Endothelial cell of umbilical vein (primary cell): ENCODE results near the gene NCOA6.

Experiments used
- EZH2 ChIP-seq: IDR thresholded peaks from 2 replicates; pipeline ENCODE4 v1.6.1; 2012; ENCODE audit warnings: borderline replicate concordance, low read depth, mild to moderate bottlenecking, moderate library complexity, low read length, inconsistent platforms; ENCODE audit not compliant: severe bottlenecking
- MYC ChIP-seq: IDR thresholded peaks from one replicate; pipeline ENCODE4 v1.6.1; 2011; ENCODE audit warnings: mild to moderate bottlenecking, low read depth, low read length
- POLR2A ChIP-seq: IDR thresholded peaks from 2 replicates; pipeline ENCODE4 v1.6.1; 2012; ENCODE audit warnings: low read depth, mild to moderate bottlenecking, control low read depth, low read length
- POLR2AphosphoS5 ChIP-seq: IDR thresholded peaks from 2 replicates; pipeline ENCODE4 v1.6.1; 2012; ENCODE audit warnings: low read depth, mild to moderate bottlenecking, control low read depth, low read length, moderate library complexity; ENCODE audit not compliant: insufficient read depth
- TF ChIP-seq, protein P1 (sequence below): IDR thresholded peaks from 2 replicates; pipeline ENCODE4 v1.6.1; 2011; ENCODE audit not compliant: insufficient read depth, insufficient read length
- TF ChIP-seq, protein P2 (sequence below), 2 donors: IDR thresholded peaks; 1 replicate in 1 of 2; 2 replicates in 1 of 2; pipeline ENCODE4 v1.5.1; 2011; ENCODE audit warnings: low read length in 2 of 2, mild to moderate bottlenecking in 2 of 2, moderate library complexity in 2 of 2, control low read depth in 1 of 2, inconsistent platforms in 1 of 2, low read depth in 1 of 2; ENCODE audit not compliant: insufficient read depth in 1 of 2; ENCODE audit errors: extremely low read depth in 1 of 2

DNA sequence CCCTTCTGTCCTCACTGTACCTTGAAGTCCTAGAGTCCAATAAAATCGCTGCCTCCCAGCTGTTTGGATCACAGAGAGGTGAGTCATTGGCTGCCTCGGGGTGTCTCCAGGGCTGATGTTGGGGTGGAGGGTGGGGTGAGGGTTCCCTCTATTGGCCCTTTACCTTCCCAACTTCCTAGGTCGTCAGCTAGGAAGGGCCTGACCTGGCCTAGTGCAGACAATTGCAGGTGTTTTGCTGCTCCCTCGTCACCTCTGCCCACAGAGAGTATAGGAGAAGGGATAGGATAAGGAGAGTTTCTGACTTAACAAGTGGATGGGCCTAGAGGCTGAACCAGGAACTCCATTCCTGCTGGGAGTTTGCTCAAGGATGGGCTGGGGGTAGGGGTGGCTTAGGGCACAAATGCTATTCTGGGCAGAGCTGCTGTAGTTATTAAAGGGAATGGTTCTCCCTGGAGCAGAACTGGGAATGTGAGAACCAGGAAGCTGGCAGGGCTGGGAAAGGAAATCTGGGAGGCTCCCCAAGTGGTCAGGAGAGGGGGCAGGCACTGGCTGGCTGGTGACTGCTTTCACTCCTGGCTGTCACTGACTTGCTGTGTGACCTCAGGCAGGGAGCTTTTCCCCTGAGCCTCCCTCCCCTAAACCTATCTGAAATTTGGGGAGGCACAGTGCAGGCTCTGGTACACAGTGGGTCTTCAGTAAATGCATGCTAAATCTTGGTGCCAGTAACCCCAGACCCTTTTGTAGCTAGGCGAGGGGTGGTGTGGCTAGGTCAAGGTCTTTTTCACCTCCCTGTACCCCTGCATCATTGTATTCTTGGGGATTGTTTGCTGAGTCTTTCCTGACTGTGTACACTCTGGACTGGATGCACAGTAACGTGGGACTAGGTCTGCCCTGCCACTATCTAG lies 119.8 kb downstream of the NCOA6 start:
- TF ChIP-seq, protein P1, sequence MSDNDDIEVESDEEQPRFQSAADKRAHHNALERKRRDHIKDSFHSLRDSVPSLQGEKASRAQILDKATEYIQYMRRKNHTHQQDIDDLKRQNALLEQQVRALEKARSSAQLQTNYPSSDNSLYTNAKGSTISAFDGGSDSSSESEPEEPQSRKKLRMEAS: no peak
- TF ChIP-seq, protein P2, sequence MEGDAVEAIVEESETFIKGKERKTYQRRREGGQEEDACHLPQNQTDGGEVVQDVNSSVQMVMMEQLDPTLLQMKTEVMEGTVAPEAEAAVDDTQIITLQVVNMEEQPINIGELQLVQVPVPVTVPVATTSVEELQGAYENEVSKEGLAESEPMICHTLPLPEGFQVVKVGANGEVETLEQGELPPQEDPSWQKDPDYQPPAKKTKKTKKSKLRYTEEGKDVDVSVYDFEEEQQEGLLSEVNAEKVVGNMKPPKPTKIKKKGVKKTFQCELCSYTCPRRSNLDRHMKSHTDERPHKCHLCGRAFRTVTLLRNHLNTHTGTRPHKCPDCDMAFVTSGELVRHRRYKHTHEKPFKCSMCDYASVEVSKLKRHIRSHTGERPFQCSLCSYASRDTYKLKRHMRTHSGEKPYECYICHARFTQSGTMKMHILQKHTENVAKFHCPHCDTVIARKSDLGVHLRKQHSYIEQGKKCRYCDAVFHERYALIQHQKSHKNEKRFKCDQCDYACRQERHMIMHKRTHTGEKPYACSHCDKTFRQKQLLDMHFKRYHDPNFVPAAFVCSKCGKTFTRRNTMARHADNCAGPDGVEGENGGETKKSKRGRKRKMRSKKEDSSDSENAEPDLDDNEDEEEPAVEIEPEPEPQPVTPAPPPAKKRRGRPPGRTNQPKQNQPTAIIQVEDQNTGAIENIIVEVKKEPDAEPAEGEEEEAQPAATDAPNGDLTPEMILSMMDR (IDR thresholded peaks at IDR 0.05; ENCODE audit: extremely low read depth in 1 of 2, insufficient read depth in 1 of 2, low read depth in 1 of 2, low read length in 2 of 2): no peak
- TF ChIP-seq POLR2A (no peak), EZH2 (no peak), POLR2AphosphoS5 (no peak), MYC (no peak)
